GM18502 (cell line): ENCODE results near the gene APOBEC3B.
A peak's percentile ranks its signal among the peaks of the same experiment; 100 is the strongest.
"Not testable (repeated sequence)": the region's sequence is repeated elsewhere in the genome, so short reads cannot be mapped to it uniquely, and the experiment has no call there.

Experiments used
- ATAC-seq: cut with Tn5 transposase; IDR thresholded peaks from one replicate; pipeline ENCODE4 v1.9.1; 2021; ENCODE audit warnings: mild to moderate bottlenecking; ENCODE audit not compliant: unreplicated experiment, poor library complexity

Gene APOBEC3B

GRCh38 chr22:38981992-38982927 lies at the start of gene APOBEC3B:
Gene APOBEC3B, plus strand, starts transcription at chr22:38982347. Its CDS starts 107 bp downstream, at chr22:38982454.
- peak; percentile 50 for ATAC-seq

DNA sequence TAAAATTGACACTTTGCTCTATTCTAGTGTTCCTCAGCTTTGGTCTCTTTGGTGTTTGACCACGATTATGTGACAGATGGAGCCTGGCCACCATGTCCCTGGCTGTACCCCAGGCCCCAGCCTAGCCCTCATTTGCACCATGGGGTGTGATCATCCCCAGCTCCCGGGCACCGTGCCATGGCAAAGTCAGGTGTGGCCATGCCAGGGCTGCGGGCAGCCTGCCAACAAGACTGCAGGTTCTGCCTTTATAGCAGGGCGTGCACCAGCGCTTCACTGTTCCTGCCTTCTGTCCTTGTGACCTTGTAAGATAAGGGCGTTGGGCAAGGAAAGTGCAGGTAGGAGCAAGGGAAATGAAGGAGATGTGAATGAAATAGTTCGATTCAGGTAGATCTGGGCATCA lies 47.1 kb upstream of the APOBEC3B start:
- no peak for ATAC-seq

DNA sequence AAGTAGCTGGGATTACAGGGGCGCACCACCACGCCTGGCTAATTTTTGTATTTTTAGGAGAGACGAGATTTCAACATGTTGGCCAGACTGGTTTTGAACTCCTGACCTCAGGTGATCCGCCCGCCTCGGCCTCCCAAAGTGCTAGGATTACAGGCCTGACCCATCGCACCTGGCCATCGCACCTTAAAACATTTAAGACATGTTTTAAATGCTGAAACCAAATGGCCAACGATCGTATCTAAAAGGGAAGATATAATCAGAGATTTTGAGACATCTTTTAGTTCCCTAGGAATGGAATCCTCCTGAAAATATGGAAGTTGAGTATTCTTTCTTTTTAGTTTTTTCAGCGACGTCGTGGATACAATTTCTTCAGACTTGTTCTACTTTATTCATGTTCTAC lies 46.5 kb upstream of the APOBEC3B start:
- ATAC-seq, result no peak

DNA sequence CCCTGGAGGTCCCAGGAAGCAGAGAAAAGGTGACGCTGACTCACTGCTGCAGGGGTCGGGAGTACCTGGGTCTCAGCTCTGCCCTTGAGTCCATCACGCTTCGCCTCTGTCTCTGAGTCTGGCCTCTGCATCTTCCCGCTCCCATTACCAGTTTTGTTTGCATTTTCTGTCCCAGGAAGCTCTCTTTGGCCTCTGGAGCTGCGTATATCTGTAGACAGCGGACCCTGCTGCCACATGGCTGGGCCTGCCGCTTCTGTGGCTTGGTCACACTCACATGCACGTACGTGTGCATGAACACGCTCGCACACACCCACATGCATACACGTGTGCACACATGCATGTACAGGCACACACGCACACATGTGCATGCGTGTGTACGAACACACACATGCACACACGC lies 45.6 kb upstream of the APOBEC3B start:
- ATAC-seq, result no peak

DNA sequence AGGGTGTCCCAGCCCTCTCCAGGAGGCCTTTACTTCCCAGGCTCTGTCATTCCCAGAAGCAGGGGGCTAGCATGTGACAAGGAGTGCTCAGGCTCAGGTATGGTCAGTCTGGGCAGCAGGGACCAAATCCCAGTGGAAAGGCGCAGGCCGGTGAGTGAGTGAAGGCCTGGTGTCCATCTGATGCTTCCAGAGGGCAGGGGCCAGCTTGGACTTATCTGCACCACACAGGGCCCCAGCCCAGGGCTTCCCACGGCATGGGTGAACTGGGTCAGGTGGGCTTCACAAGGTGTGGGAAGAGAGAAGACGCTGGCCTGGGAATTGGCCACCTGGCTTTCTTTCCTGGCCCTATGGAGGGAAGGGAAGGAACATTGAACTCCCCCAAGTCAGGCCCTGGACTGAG lies 45.1 kb upstream of the APOBEC3B start:
- no peak for ATAC-seq

DNA sequence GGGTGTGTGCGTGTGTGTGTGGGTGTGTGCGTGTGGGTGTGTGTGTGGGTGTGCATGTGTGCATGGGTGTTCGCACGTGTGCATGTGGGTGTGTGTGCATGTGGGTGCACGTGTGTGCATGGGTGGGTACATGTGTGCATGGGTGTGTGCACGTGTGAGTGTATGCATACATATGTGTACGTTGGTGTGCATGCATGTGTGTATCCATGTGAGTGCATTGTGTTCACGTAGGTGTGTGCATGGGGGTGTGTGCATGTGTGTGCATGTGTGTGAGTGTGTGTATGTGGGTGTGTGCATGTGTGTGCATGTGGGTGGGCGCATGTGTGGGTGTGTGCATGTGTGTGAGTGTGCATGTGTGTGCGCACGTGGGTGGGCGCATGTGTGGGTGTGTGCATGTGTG lies 44.6 kb upstream of the APOBEC3B start:
- no peak for ATAC-seq

DNA sequence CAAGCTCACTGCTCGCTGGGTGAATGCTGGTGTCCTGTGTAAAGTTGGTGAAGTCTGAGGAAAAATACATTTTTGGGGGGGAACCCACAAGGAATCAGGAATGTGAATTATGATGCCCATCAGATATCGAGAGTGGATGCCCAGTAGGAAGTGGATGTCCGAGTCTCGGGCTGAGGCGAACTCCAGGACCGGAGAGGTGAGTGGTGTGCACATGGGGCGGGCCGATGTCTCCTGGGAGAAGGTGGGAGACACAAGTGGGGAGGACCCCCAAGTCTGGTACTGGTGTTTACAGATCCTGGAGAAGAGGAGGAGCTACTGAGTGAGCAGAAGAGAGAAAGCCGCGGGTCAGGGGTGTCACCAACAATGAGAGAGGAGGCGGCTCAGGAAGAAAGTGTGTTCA lies 43.9 kb upstream of the APOBEC3B start:
- ATAC-seq, result no peak

- no peak for ATAC-seq
Observed at GRCh38 chr22:38938925-38939324, 43.2 kb upstream of the APOBEC3B start.

DNA sequence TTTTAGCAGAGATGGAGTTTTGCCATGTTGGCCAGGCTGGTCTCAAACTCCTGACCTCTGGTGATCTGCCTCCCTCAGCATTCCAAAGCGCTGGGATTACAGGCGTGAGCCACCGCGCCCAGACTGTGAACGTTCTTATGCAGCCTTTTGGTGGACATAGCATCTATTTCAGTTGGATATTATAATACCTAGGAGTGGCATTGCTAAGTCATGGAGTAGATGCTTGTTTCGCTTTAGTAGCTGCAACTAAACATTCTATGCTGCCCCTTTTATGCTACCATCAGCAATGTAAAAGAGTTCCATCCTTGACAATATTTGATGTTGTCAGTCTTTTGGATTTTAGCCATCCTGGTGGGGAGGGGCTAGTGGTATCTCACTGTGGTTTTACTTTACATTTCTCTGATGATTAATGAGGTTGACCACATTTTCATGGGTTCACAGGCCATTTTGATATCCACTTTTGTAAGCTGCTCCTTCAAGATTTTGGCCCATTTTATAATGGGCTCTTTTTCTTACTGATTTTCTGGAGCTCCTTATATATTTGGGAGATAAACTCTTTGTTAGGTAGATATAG lies 41.2 kb upstream of the APOBEC3B start:
- no peak for ATAC-seq

- ATAC-seq, result peak; percentile 81
Observed at GRCh38 chr22:38941488-38941987, 40.6 kb upstream of the APOBEC3B start.

GRCh38 chr22:38942702-38943101 lies 39.4 kb upstream of the APOBEC3B start:
- ATAC-seq, result no peak

DNA sequence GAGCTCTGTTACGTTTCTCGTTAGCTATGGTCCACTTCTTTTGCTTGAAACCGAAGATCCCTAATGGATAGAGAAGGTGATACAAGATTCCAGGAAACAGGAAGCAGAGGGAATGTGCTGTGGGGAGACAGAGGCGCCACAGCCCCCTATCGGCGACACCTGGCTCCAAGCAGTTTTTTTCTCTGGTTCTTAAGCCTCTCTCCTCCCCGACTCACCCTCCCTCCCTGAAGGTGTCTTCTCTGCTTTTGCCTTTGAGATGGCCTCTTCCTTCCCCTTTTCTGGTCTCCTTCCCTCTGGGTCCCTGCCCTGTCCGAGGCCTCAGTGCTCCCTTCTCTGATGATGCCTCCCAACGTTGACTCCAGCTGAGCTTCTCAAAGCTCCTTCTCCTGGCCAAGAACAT lies 38.9 kb upstream of the APOBEC3B start:
- ATAC-seq, result no peak

DNA sequence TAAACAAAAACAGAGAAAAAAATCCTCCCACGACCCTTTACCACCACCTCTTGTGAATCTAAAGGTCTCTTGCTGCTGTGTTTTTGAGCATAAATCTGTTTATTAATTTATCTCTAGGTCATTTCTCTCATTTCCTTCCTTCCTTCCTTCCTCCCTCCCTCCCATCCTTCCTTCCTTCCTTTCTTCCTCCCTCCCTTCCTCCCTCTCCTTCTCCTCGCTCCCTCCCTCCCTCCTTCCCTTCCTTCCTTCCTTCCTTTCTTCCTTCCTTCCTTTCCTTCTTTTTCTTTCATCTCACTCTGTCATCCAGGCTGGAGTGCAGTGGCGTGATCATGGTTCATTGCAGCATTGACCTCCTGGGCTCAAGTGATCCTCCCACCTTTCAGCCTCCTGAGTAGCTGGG lies 38.3 kb upstream of the APOBEC3B start:
- no peak for ATAC-seq

GRCh38 chr22:38944653-38945052 lies 37.5 kb upstream of the APOBEC3B start:
- no peak for ATAC-seq

DNA sequence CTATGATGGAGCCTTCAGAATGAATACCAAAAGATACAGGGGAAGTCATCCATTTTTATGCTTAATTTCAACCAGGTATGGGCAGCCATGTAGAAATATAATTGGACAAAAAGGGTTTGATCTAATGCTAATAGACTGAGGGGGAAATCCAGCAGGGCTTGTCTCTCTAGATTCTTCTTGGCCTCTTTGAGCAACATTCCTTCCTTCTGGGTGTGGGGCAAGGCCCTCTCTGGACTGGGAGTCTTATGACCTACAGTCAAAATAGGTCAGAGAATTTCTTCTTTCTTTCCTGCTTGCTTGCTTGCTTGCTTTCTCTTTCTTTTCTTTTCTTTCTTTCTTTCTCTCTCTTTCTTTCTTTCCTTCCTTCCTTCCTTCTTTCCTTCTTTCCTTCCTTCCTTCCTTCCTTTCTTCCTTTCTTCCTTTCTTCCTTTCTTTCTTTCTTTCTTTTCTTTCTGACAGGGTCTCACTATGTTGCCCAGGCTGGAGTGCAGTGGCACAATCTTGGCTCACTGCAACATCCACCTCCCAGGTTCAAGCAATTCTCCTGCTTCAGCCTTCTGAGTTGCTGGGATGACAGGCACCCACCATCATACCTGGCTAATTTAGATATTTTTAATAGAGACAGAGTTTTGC lies 36.3 kb upstream of the APOBEC3B start:
- ATAC-seq, result not testable (repeated sequence)

DNA sequence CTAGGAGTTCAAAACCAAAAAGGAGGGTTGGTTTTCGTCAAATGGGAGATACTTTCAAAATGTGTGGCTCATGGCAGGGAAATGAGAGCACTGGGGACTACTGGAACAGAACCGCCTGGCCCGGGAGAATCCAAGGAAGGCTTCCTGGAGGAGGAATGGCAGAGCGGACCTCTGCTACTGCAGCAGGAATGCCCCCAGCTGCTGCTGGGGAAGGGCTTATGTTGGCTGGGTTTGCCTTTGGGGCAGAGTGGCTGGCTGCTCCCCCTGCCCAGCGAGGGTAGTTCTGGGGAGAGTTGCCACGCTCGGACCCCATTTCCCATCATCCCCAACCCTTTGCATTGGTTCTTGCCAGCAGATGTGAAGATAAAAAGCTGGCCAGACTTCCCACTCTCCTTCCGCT lies 35.4 kb upstream of the APOBEC3B start:
- ATAC-seq, result no peak

DNA sequence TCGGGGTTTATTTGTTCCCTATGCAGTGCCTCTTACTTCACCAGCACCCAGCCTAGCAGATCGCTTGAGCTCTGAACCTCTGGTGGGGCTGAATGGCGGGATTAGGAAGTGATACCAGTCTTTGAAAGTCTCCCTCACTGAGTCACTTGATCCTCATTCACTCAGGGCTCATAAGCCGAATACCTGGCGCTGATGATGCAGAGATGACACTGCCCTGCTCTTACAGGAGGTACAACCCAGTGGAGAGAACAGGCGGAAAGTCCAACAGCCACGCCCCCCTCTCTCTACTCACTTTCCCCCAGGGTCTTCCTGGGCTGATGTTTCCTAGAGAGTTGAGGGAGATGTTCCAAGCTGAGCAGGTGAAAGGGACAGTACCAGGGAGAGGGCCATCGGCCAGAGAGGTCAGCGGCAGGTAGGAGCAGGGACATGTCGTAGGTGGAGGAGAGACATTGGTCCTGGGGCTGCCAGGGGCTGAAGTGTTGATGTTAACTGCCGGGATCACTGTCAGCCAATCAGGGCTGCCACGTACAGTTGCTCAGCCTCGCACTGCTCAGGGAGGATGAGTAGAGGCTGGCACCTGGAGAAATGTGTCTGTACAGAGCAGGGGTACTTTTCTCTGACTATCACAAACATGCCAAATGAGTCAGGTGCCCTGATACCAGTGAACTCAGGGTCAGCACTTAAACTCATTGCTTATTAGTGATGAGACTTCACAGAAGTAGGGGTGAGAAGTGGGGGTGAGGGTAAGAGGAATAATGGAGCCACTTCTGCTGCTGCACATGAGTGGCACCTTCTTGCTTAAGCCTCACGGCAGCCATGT lies 34.6 kb upstream of the APOBEC3B start:
- ATAC-seq, result no peak

DNA sequence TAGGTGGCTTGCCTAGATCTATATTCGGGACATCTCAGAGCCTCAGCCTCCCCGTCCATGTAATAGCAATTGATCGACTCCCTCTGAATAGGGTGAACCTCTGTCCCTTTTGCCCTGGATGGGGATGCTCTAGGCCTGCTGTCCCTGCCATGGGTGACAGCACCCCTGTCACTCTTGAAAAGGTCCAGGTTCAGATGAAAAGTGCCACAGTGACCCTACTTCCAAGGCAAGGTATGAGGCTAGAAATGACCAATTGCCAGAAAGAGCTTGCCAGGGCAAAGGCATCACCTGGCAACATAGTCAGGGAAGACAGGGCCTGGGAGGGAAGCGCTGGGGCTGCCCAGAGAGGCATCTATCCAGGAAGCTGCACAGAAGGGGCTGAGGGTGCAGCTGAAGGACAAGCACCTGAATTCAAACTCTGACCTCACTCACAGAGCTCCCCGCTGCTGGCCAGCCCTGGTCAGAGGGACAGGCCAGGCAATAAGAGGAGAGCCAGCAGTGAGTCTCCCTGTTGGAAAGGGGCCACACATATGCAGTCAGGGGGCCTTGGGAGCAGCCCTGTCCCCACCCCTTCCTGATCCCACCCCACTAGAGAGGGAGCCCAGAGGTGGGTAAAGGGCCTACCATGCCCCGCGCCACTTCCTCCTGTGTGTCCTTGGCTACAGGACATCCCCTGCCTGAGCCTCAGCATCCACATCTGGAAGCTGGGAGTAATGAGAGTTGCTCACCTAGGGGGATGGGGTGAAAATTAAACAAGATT lies 33.8 kb upstream of the APOBEC3B start:
- ATAC-seq, result no peak

GRCh38 chr22:38949889-38950405 lies 32.2 kb upstream of the APOBEC3B start:
- no peak for ATAC-seq
